Astrocyte (in vitro differentiated cells and primary cell): Measurements from ENCODE around the gene MAGEA2B. TPM values are rescaled to one million over a fixed set of nuclear protein-coding genes. Genes with fewer than 3 reads are reported as not detected.
"Not testable (repeated sequence)": the region's sequence is repeated elsewhere in the genome, so short reads cannot be mapped to it uniquely, and the experiment has no call there.

Experiments
- DNase-seq: peaks from one replicate; pipeline ENCODE4 v3.0.0-alpha.2; 2010; ENCODE audit warnings: low read depth
- FAIRE-seq: peaks from 2 replicates; lab custom pipeline; 2011; peaks lifted over from hg19 to GRCh38; lab: Jason Lieb, UNC
- H2AFZ ChIP-seq: 2 replicates; pipeline ENCODE4 v1.6.0; 2012; ENCODE audit warnings: low read depth, low read length, inconsistent platforms
- H3K27ac ChIP-seq: 2 replicates; pipeline ENCODE4 v1.5.1; 2011; ENCODE audit warnings: low read depth, low read length, inconsistent platforms
- H3K27me3 ChIP-seq: 2 replicates; pipeline ENCODE4 v1.6.0; 2011; ENCODE audit warnings: low read length, inconsistent platforms; ENCODE audit not compliant: insufficient read depth
- H3K36me3 ChIP-seq: 2 replicates; pipeline ENCODE4 v1.5.1; 2011; ENCODE audit warnings: low read length, inconsistent platforms; ENCODE audit not compliant: insufficient read depth
- H3K4me1 ChIP-seq: 2 replicates; pipeline ENCODE4 v1.5.1; 2011; ENCODE audit warnings: low read length, inconsistent platforms; ENCODE audit not compliant: insufficient read depth
- H3K4me2 ChIP-seq: 2 replicates; pipeline ENCODE4 v1.6.0; 2012; ENCODE audit warnings: low read length, inconsistent platforms
- H3K4me3 ChIP-seq: 2 replicates; pipeline ENCODE4 v1.5.1; 2011; ENCODE audit warnings: low read depth, mild to moderate bottlenecking, low read length, inconsistent platforms; ENCODE audit not compliant: insufficient read depth
- H3K79me2 ChIP-seq: 2 replicates; pipeline ENCODE4 v1.6.0; 2012; ENCODE audit warnings: mild to moderate bottlenecking, low read length, inconsistent platforms; ENCODE audit not compliant: insufficient read depth
- H3K9ac ChIP-seq: 2 replicates; pipeline ENCODE4 v1.6.0; 2012; ENCODE audit warnings: mild to moderate bottlenecking, low read length, inconsistent platforms
- H3K9me3 ChIP-seq: 2 replicates; pipeline ENCODE4 v1.5.1; 2012; ENCODE audit warnings: low read depth, mild to moderate bottlenecking, low read length, inconsistent platforms; ENCODE audit not compliant: insufficient read depth
- H4K20me1 ChIP-seq: 2 replicates; pipeline ENCODE4 v1.6.0; 2012; ENCODE audit warnings: low read length, inconsistent platforms; ENCODE audit not compliant: insufficient read depth
- H3K27ac Mint-ChIP-seq: one replicate; pipeline ENCODE4 v1.8.0; 2021; ENCODE audit warnings: mild to moderate bottlenecking, mixed read lengths; ENCODE audit not compliant: unreplicated experiment
- H3K27me3 Mint-ChIP-seq: one replicate; pipeline ENCODE4 v1.8.0; 2021; ENCODE audit warnings: low read depth, mixed read lengths; ENCODE audit not compliant: unreplicated experiment
- H3K36me3 Mint-ChIP-seq: one replicate; pipeline ENCODE4 v1.8.0; 2021; ENCODE audit warnings: low read depth, mixed read lengths; ENCODE audit not compliant: unreplicated experiment
- H3K4me1 Mint-ChIP-seq: one replicate; pipeline ENCODE4 v1.8.0; 2021; ENCODE audit warnings: low read depth, mixed read lengths; ENCODE audit not compliant: unreplicated experiment
- H3K4me3 Mint-ChIP-seq: one replicate; pipeline ENCODE4 v1.8.0; 2021; ENCODE audit warnings: mild to moderate bottlenecking, moderate library complexity, mixed read lengths; ENCODE audit not compliant: unreplicated experiment
- H3K9me3 Mint-ChIP-seq: one replicate; pipeline ENCODE4 v1.8.0; 2021; ENCODE audit warnings: mild to moderate bottlenecking, mixed read lengths; ENCODE audit not compliant: unreplicated experiment
- CTCF ChIP-seq: IDR thresholded peaks from 2 replicates; pipeline ENCODE4 v1.5.1; 2011; ENCODE audit warnings: low read depth, mild to moderate bottlenecking, inconsistent platforms, low read length, moderate library complexity; ENCODE audit not compliant: insufficient read depth
- EZH2 ChIP-seq: IDR thresholded peaks from 2 replicates; pipeline ENCODE4 v1.6.1; 2012; ENCODE audit warnings: mild to moderate bottlenecking, low read length, inconsistent platforms; ENCODE audit not compliant: insufficient read depth
- total RNA-seq: library from RNA; stranded (reverse); gene quantifications from 2 replicates; pipeline ENCODE4 v1.2.1, GENCODE V29; 2021

MAGEA2B gene
- total RNA-seq, 1 donor from 2014 or later = 1.2 TPM

- Histone ChIP-seq H3K4me3 (no peak overlapping the region), H3K4me2 (no peak overlapping the region), H4K20me1 (no peaks in the 10 kb centered on the region), H3K9ac (no peak overlapping the region), H3K9me3 (no peaks in the 10 kb centered on the region), H3K4me1 (no peaks in the 10 kb centered on the region), H2AFZ (no peak overlapping the region), H3K27ac (no peak overlapping the region), H3K27me3 (no peaks in the 10 kb centered on the region), H3K36me3 (no peaks in the 10 kb centered on the region), H3K79me2 (no peaks in the 10 kb centered on the region)
- no peak overlapping the region for H3K27ac Mint-ChIP-seq
- H3K36me3 Mint-ChIP-seq = no peaks in the 10 kb centered on the region
- H3K4me3 Mint-ChIP-seq = no peak overlapping the region
- H3K27me3 Mint-ChIP-seq = no peaks in the 10 kb centered on the region
- TF ChIP-seq CTCF (no peak), EZH2 (no peak)
- FAIRE-seq (no peak), DNase-seq (no peak)
- no peaks in the 10 kb centered on the region for H3K4me1 Mint-ChIP-seq
- no peaks in the 10 kb centered on the region for H3K9me3 Mint-ChIP-seq
These were observed 20.7 kb downstream of the MAGEA2B start for GRCh38 chrX:152735101-152735500.

GRCh38 chrX:152735860-152736511 lies 21.6 kb downstream of the MAGEA2B start:
- Mint-ChIP-seq H3K9me3 (no peaks in the 10 kb centered on the region), H3K27me3 (no peaks in the 10 kb centered on the region)

GRCh38 chrX:152736528-152736927 lies 22.1 kb downstream of the MAGEA2B start:
- not testable (repeated sequence) for H3K9ac ChIP-seq, H3K4me2 ChIP-seq, H3K4me1 Mint-ChIP-seq, H3K79me2 ChIP-seq, FAIRE-seq, H3K9me3 Mint-ChIP-seq, H3K27ac ChIP-seq, H3K4me1 ChIP-seq, H3K9me3 ChIP-seq, H3K27me3 ChIP-seq, H3K4me3 Mint-ChIP-seq, H2AFZ ChIP-seq, H3K27ac Mint-ChIP-seq, H3K36me3 ChIP-seq, DNase-seq, H3K36me3 Mint-ChIP-seq, H4K20me1 ChIP-seq, H3K4me3 ChIP-seq, H3K27me3 Mint-ChIP-seq

More at GRCh38 chrX:152735860-152736511, 21.6 kb downstream of the MAGEA2B start:
- Mint-ChIP-seq H3K27ac (no peak overlapping the region), H3K4me1 (no peaks in the 10 kb centered on the region), H3K4me3 (no peak overlapping the region), H3K36me3 (no peaks in the 10 kb centered on the region)
- Histone ChIP-seq H3K4me3 (no peak overlapping the region), H4K20me1 (no peaks in the 10 kb centered on the region), H3K9ac (no peak overlapping the region), H3K27ac (no peak overlapping the region), H3K4me2 (no peak overlapping the region), H3K27me3 (no peaks in the 10 kb centered on the region), H3K4me1 (no peaks in the 10 kb centered on the region), H3K9me3 (no peaks in the 10 kb centered on the region), H2AFZ (no peak overlapping the region), H3K36me3 (no peaks in the 10 kb centered on the region), H3K79me2 (no peaks in the 10 kb centered on the region)
- FAIRE-seq = no peak
- TF ChIP-seq EZH2 = no peak
- no peak for TF ChIP-seq CTCF
- no peak for DNase-seq
